Measurements from ENCODE around the gene ZNF143. TPM values are rescaled to one million over a fixed set of nuclear protein-coding genes. Genes with fewer than 3 reads are reported as not detected.
A peak's percentile ranks its signal among the peaks of the same experiment; 100 is the strongest.

ZNF143 gene
- total RNA-seq, 1 experiment from 2014 or later, result 27.2 TPM

- no peaks in the 10 kb centered on the region for H3K9me3 ChIP-seq
- CTCF ChIA-PET, result interaction anchor here (1.3 to 3.1 kb wide), 3 partner anchors 37 to 287 kb away, joined by 4 to 34 read pairs (median 7); no protein-coding TSS in a partner anchor
- DNase-seq, result no peak
Observed at GRCh38 chr11:9461760-9462134, 935 bp downstream of the ZNF143 start.

GRCh38 chr11:9462172-9462799, 1.5 kb downstream of the ZNF143 start:
- no peaks in the 10 kb centered on the region for H3K9me3 Mint-ChIP-seq (ENCODE audit: unreplicated experiment)
- ChIA-PET CTCF (interaction anchor here (1.3 to 3.1 kb wide), 2 partner anchors 36 to 44 kb away, joined by 4 to 34 read pairs; no protein-coding TSS in a partner anchor), POLR2A (interaction anchor here (0.6 to 1.0 kb wide), 6 partner anchors 13 to 659 kb away, joined by 3 to 4 read pairs (median 3); no protein-coding TSS in a partner anchor)
- TF ChIP-seq CTCF (IDR thresholded peaks at IDR 0.05; ENCODE audit: insufficient read depth in 1 of 2, low read depth in 1 of 2, low read length in 1 of 2, severe bottlenecking in 1 of 2, unreplicated experiment in 1 of 2), result no peak
- Histone ChIP-seq H3K27me3 (replicated peaks; ENCODE audit: control insufficient read depth, insufficient read depth, low read length) (no peaks in the 10 kb centered on the region), H3K36me3 (ENCODE audit: control insufficient read depth, insufficient read depth, low read length) (no peaks in the 10 kb centered on the region), H3K9me3 (no peaks in the 10 kb centered on the region), H3K4me1 (peaks cover 17% of the 10 kb centered on the region), H3K4me3 (ENCODE audit: low read depth, low read length) (peak overlapping the region; percentile 54)
- peak overlapping the region; percentile 99 for H3K27ac Mint-ChIP-seq (ENCODE audit: unreplicated experiment)
- peaks cover 38% of the 10 kb centered on the region for H3K36me3 Mint-ChIP-seq (ENCODE audit: insufficient read depth, unreplicated experiment)
- H3K4me1 Mint-ChIP-seq (ENCODE audit: low read depth, unreplicated experiment), result peaks cover 7% of the 10 kb centered on the region
- no peaks in the 10 kb centered on the region for H3K27me3 Mint-ChIP-seq (ENCODE audit: insufficient read depth, unreplicated experiment)
- DNase-seq, result no peak
- peak overlapping the region; percentile 96 for H3K4me3 Mint-ChIP-seq (ENCODE audit: unreplicated experiment)
- BruUV-seq (replicated peaks), result no TSS peak
- intact Hi-C loops (cut with micrococcal nuclease; ENCODE audit: unreplicated experiment), result no loop called here

More at GRCh38 chr11:9461760-9462134, 935 bp downstream of the ZNF143 start:
- POLR2A ChIA-PET, result interaction anchor here (0.7 to 2.7 kb wide), 7 partner anchors 13 to 184 kb away, joined by 3 to 33 read pairs (median 4); partner anchors contain the start of gene IPO7
- H3K36me3 ChIP-seq (ENCODE audit: control insufficient read depth, insufficient read depth, low read length), result no peaks in the 10 kb centered on the region
- TF ChIP-seq CTCF (IDR thresholded peaks at IDR 0.05; ENCODE audit: insufficient read depth in 1 of 2, low read depth in 1 of 2, low read length in 1 of 2, severe bottlenecking in 1 of 2, unreplicated experiment in 1 of 2), result no peak
- H3K27me3 Mint-ChIP-seq (ENCODE audit: insufficient read depth, unreplicated experiment), result no peaks in the 10 kb centered on the region
- H3K27ac Mint-ChIP-seq (ENCODE audit: unreplicated experiment), result peak overlapping the region; percentile 99
- no peaks in the 10 kb centered on the region for H3K27me3 ChIP-seq (replicated peaks; ENCODE audit: control insufficient read depth, insufficient read depth, low read length)
- peaks cover 17% of the 10 kb centered on the region for H3K4me1 ChIP-seq
- H3K4me3 ChIP-seq (ENCODE audit: low read depth, low read length), result peak overlapping the region; percentile 54
- peaks cover 38% of the 10 kb centered on the region for H3K36me3 Mint-ChIP-seq (ENCODE audit: insufficient read depth, unreplicated experiment)
- TSS peak; percentile 85 for BruUV-seq (replicated peaks)
- peak overlapping the region; percentile 96 for H3K4me3 Mint-ChIP-seq (ENCODE audit: unreplicated experiment)
- H3K9me3 Mint-ChIP-seq (ENCODE audit: unreplicated experiment), result no peaks in the 10 kb centered on the region
- H3K4me1 Mint-ChIP-seq (ENCODE audit: low read depth, unreplicated experiment), result peaks cover 7% of the 10 kb centered on the region
- intact Hi-C loops (cut with micrococcal nuclease; ENCODE audit: unreplicated experiment), result loop anchor here (1.0 to 2.0 kb wide), 5 partner anchors 37 to 147 kb away; partner anchors contain the start of genes IPO7 and TMEM41B

DNA sequence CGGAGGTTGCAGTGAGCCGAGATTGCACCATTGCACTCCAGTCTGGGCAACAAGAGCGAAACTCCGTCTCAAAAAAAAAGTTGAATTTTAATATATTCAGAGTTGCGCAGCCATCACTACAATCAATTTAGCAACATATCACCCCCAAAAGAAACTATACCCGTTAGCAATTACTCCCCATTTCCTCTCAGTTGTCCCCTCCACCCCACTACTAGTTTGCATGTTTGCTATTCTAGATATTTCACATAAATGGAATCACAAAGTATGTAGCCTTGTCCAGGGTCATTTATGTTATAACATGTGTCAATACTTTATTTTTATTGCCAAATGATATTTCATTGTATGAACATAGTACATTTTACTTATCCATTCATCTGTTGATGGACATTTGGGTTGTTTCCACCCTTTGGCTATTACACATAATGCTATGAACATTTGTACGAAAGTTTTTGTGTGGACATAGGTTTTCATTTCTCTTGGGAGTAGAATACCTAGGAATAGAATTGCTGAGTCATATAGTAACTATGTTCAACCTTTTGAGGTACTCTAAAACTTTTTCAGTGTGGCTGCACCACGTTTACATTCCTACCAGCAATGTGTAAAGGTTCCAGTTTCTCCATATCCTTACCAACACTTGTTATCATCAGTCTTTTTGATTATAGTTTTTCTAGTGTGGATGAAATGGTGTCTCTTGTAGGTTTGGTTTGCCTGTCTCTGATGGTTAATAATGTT, 2.2 kb downstream of the ZNF143 start:
- intact Hi-C loops (cut with micrococcal nuclease; ENCODE audit: unreplicated experiment), result no loop called here
- Histone ChIP-seq H3K4me1 (peaks cover 17% of the 10 kb centered on the region), H3K27me3 (replicated peaks; ENCODE audit: control insufficient read depth, insufficient read depth, low read length) (no peaks in the 10 kb centered on the region), H3K9me3 (no peaks in the 10 kb centered on the region), H3K4me3 (ENCODE audit: low read depth, low read length) (no peak overlapping the region), H3K36me3 (ENCODE audit: control insufficient read depth, insufficient read depth, low read length) (no peaks in the 10 kb centered on the region)
- Mint-ChIP-seq H3K4me1 (ENCODE audit: low read depth, unreplicated experiment) (peaks cover 7% of the 10 kb centered on the region), H3K4me3 (ENCODE audit: unreplicated experiment) (peak overlapping the region; percentile 96), H3K27me3 (ENCODE audit: insufficient read depth, unreplicated experiment) (no peaks in the 10 kb centered on the region), H3K36me3 (ENCODE audit: insufficient read depth, unreplicated experiment) (peaks cover 38% of the 10 kb centered on the region), H3K9me3 (ENCODE audit: unreplicated experiment) (no peaks in the 10 kb centered on the region), H3K27ac (ENCODE audit: unreplicated experiment) (peak overlapping the region; percentile 99)
- ChIA-PET POLR2A (interaction anchor here (0.6 to 1.0 kb wide), 5 partner anchors 44 to 659 kb away, joined by 3 to 4 read pairs (median 3); no protein-coding TSS in a partner anchor), CTCF (interaction anchor here (1.3 kb wide), 1 partner anchor 36 kb away, joined by 4 read pairs; no protein-coding TSS in a partner anchor)
- DNase-seq, result no peak
- no TSS peak for BruUV-seq (replicated peaks)
- TF ChIP-seq CTCF (IDR thresholded peaks at IDR 0.05; ENCODE audit: insufficient read depth in 1 of 2, low read depth in 1 of 2, low read length in 1 of 2, severe bottlenecking in 1 of 2, unreplicated experiment in 1 of 2), result no peak
